ENCODE results near the gene CEP70.
"Not testable (repeated sequence)": the region's sequence is repeated elsewhere in the genome, so short reads cannot be mapped to it uniquely, and the experiment has no call there.

Gene CEP70

GRCh38 chr3:138578961-138579574, 15.0 kb downstream of the CEP70 start:
- H3K4me3 ChIP-seq (ENCODE audit: low read depth, low read length): no peak overlapping the region
- no peak for TF ChIP-seq CTCF (IDR thresholded peaks at IDR 0.05; ENCODE audit: low read depth, low read length)

GRCh38 chr3:138578141-138578540, 15.9 kb downstream of the CEP70 start:
- no peak overlapping the region for H3K4me3 ChIP-seq (ENCODE audit: low read depth, low read length)
- TF ChIP-seq CTCF (IDR thresholded peaks at IDR 0.05; ENCODE audit: low read depth, low read length): no peak

- H3K4me3 ChIP-seq (ENCODE audit: low read depth, low read length): no peak overlapping the region
- TF ChIP-seq CTCF (IDR thresholded peaks at IDR 0.05; ENCODE audit: low read depth, low read length): no peak
Observed at GRCh38 chr3:138573138-138573537, 20.9 kb downstream of the CEP70 start.

- not testable (repeated sequence) for H3K4me3 ChIP-seq (ENCODE audit: low read depth, low read length)
Observed at GRCh38 chr3:138569624-138570023, 24.4 kb downstream of the CEP70 start.

GRCh38 chr3:138569090-138569489, 25.0 kb downstream of the CEP70 start:
- no peak overlapping the region for H3K4me3 ChIP-seq (ENCODE audit: low read depth, low read length)
- TF ChIP-seq CTCF (IDR thresholded peaks at IDR 0.05; ENCODE audit: low read depth, low read length): no peak

GRCh38 chr3:138567403-138567802, 26.7 kb downstream of the CEP70 start:
- no peak overlapping the region for H3K4me3 ChIP-seq (ENCODE audit: low read depth, low read length)
- no peak for TF ChIP-seq CTCF (IDR thresholded peaks at IDR 0.05; ENCODE audit: low read depth, low read length)

GRCh38 chr3:138566293-138566692, 27.8 kb downstream of the CEP70 start:
- not testable (repeated sequence) for H3K4me3 ChIP-seq (ENCODE audit: low read depth, low read length)

GRCh38 chr3:138562902-138563301, 31.2 kb downstream of the CEP70 start:
- not testable (repeated sequence) for H3K4me3 ChIP-seq (ENCODE audit: low read depth, low read length)

- no peak overlapping the region for H3K4me3 ChIP-seq (ENCODE audit: low read depth, low read length)
Observed at GRCh38 chr3:138560501-138560900, 33.6 kb downstream of the CEP70 start.

More at GRCh38 chr3:138560501-138560900, 33.6 kb downstream of the CEP70 start:
- no peak for TF ChIP-seq CTCF (IDR thresholded peaks at IDR 0.05; ENCODE audit: low read depth, low read length)

All from WI38 (cell line).